GM13977 (cell line): ENCODE results near the gene ANGPTL2.

Source experiments
- DNase-seq: peaks from one replicate; pipeline ENCODE4 v3.0.0; 2012; ENCODE audit warnings: low spot score
- in situ Hi-C: fragments of 300-500 bp; cut with MboI; formaldehyde crosslinking; loops from one replicate; pipeline ENCODE4 v1.12.0; 2022; ENCODE audit warnings: low sequenced_read_pairs, low pct_unique_long_range_greater_than_20kb, mixed read lengths, inconsistent platforms; ENCODE audit not compliant: unreplicated experiment
- TF ChIP-seq, protein P1 (sequence below): IDR thresholded peaks from 2 replicates; pipeline ENCODE4 v1.5.1; 2012; ENCODE audit warnings: mild to moderate bottlenecking, control low read depth; ENCODE audit not compliant: insufficient read depth; ENCODE audit errors: extremely low read depth, missing control alignments

Gene ANGPTL2

DNA sequence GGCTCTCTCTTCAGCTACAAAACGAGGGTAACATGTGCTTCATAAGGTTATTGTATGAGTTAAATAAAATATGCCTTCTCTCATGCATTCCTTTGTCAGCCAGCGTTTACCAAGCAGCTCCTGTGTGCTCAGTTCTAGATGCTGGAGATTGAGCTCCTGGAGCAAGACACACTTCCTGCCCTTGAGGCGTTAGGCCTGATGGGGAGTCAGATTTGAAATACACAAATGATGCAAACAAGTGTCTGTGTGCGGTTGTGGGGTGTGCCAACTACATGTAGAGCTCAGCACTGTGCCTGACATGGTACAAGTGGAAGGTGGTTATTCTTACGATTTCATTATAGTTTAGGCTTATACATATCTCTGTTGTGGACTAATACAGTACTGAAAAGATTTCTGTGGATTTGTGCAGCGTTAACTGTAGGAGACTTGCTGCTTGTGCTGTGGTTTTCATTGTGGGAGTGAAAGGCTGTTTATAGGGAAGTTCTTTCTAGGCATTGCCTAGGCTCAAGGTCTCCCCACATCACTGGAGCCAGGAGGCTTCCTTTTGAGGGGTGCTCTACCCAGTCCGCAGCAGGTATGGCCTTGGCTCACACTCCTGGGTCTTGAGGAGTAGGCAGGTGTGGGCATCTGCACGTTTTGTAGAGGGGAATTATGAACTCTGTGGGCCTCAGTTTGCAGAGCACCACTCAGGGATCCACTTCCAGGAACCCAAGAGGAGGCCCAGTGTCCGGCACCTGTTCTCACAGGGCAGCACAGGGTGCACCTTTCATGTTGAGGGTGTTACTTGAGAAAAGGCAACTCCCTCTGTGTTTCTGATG is 39.8 kb upstream of the ANGPTL2 start:
- TF ChIP-seq, protein P1, sequence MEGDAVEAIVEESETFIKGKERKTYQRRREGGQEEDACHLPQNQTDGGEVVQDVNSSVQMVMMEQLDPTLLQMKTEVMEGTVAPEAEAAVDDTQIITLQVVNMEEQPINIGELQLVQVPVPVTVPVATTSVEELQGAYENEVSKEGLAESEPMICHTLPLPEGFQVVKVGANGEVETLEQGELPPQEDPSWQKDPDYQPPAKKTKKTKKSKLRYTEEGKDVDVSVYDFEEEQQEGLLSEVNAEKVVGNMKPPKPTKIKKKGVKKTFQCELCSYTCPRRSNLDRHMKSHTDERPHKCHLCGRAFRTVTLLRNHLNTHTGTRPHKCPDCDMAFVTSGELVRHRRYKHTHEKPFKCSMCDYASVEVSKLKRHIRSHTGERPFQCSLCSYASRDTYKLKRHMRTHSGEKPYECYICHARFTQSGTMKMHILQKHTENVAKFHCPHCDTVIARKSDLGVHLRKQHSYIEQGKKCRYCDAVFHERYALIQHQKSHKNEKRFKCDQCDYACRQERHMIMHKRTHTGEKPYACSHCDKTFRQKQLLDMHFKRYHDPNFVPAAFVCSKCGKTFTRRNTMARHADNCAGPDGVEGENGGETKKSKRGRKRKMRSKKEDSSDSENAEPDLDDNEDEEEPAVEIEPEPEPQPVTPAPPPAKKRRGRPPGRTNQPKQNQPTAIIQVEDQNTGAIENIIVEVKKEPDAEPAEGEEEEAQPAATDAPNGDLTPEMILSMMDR: no peak
- in situ Hi-C loops: no loop called here
- DNase-seq: no peak

DNA sequence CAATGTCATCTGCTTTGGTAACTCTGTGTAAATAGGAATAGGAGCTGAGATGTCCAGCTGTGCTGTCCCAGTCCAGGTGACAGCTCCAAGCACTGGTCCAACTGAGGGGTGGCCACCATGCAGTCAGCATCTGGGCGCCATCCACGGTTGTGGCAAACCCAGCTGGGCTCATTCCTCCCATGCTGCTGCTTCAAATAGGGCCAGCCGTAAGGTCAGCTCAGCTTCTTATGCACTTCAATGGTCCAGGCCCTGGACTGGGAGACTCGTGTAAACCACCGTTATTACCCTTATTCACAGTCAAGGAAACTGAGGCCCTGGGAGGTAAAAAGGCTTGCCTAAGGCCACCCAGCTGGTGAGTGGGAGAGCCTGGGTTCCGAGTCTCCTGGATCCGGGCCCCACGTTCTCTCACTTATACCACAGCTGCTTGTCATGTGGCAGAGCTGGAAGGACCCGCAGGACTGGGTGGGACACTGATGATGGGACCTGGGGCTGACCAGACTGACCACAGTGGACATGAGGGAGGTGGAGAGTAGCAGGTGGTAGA is 38.7 kb upstream of the ANGPTL2 start:
- in situ Hi-C loops: no loop called here

DNA sequence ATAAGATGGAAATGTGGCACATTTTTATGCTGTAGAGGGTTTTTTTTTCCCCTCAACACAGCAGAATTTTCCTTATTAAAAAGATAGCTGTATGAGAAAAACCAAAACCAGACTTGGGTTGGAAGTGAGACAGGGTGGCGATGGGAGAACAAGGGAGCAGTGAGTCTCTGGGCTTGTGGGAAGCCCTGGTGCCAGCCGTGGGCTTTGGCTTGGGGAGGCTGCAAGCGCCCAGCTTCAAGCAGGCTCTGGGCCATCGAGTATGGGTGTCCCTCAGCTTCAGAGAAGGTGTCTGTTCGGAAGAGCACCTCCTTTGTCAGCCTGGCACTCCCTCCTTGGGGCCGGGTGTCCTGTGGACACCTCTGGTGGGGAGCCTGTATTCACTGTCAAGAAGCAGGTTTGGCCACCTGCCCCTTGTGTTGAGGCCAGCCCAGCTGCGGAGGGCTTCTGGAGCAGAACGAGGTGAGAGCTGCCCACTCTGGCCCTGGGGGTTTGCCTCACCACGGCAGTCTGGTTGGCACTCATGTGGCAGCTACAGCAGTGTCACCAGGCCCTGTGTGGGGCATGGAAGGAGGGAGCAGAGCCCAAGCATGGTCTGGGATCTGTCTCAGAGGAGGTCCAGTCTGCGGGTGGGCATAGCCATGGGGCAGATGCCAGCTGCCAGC is 37.6 kb upstream of the ANGPTL2 start:
- in situ Hi-C loops: no loop called here
- DNase-seq: no peak
- TF ChIP-seq, protein P1: no peak

More for the DNA sequence above, 38.7 kb upstream of the ANGPTL2 start:
- no peak for DNase-seq
- TF ChIP-seq, protein P1: no peak

DNA sequence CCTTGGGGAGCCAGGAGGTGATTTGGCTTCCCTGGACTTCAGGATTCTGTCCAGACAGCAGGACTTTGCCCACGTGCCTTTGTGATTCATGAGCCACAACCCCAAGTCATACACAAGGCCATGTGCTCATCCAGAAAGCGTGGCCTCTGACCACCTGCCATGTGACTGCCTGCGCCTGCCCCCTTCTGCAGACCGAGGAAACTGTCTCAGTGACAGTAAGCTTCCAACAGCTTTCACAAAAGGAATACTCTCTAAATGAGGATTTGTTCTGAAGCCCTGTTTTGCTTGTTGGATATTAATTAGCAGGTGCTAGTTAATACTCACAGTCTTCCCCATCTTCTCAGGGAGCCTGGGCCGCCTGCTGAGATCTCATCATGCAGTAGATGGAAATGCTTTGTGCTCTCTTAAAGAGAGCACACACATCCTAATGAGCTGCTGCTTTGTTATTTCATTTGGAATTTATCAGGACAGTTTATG is 36.9 kb upstream of the ANGPTL2 start:
- no peak for DNase-seq
- in situ Hi-C loops: no loop called here
- TF ChIP-seq, protein P1: no peak

DNA sequence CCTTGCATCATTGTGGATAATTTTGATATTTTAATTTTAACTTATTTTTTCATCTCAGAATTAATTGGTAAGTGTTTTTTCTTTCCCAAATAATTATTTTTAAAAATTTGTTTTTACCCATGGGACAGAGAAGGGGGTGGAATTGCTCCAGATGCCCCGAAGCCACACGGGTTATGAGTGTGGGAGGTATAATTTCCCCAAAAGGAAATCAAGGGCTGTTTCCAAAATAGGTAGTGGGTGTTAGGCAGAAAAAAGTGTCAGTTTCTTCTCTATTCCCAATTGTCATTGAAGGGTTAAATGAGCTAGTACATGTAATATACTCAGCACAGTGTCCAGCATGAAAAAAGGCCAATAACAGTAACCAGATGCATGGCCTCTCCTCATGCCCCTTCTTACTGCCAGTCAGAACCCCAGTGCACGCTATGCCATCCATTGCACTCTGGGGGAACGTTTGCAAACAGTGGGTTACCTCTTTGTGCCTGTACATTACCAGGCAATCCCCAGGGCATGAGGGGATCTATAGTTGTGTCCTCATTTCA is 36.4 kb upstream of the ANGPTL2 start:
- TF ChIP-seq, protein P1: no peak
- in situ Hi-C loops: no loop called here
- no peak for DNase-seq

DNA sequence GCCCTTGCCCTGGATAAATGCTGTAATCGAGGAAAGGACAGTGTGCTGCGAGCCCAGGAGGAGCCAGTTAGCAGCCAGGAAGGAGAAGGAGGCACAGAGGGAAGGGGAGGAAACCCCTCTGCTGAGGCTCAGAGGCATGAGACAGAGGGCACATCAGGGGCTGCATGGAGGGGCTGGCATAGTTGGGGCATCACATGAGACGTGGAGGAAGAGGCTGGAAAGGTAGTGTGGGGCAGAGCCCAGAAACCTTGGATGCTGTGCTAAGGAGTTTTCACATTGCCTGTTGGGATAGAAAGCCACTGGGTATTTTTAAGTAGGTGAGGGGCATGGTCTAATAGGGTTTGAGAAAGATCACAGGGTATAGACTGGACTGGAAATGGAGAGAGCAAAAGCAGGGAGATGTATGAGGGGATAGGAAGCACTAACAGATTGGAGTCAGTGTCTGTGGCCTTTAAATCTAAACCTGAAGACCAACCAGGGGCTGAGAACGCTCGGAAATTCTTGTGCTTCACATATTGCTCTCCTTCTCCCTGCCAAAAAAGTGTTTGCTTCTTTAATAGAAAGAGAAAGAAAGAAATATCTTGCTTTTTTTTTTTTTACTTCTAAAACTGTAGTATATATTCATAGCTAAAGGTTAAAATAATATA is 33.0 kb upstream of the ANGPTL2 start:
- TF ChIP-seq, protein P1: no peak
- in situ Hi-C loops: no loop called here
- no peak for DNase-seq
